Activated CD4-positive, alpha-beta T cell treated with anti-CD3 and anti-CD28 coated beads, Interleukin-2, amount 50 U/mL, for 48 hours (primary cell): ENCODE results near the gene PKMYT1.

Experiments used
- DNase-seq, 2 experiments: peaks; one replicate each; pipeline ENCODE4 v3.0.0-alpha.2; 2020

The PKMYT1 gene

DNA sequence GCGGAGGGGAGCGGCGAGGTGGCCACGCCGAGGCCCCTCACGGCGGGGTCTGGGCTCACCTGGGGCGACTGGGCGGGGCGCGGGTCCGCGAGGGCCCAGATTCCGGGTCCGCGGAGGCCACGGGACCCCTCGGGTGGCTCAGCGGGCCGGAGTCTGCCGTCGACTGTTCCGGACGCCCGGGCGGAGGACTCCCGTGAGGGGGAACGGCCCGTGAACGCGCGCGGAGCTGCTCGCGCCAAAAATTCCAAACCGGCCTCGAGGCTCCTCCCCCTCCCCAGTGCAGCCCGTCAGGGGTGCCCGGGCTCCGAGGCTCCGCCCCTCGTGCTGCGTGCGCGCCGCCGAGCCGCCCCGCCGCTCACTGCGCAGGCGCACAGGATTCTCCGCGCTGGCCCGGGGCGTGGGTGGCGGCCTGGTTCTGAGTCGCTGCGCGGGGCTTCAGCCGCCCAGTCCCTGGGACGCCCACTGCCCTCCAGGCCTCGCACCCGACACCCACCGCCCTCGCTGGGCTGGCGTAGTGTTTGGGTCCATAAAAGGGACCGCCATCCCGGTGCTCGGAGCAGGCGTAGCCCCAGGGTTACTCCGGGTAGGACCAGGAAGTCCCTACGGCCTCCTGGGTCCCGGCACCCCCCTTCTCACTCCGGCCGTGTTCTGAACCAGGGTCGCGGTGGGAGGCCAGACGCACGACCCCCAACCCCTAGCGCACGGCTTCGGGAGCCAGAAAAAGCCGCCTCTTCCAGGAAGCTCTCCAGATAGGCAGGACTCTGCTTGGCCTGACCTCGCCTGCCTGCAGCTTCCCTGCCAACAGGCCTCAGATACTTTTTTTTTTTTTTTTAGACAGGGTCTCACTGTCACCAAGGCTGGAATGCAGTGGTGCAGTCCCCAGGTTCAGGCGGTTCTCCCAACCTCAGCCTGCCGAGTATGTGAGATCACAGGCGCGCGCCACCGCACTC is at the start of gene PKMYT1:
Gene PKMYT1, minus strand, starts transcription at position 220 of the 950 bp plus-strand sequence. CDS start 789 bp downstream, outside the sequence.
- peak; percentile 95 to 96 for DNase-seq

DNA sequence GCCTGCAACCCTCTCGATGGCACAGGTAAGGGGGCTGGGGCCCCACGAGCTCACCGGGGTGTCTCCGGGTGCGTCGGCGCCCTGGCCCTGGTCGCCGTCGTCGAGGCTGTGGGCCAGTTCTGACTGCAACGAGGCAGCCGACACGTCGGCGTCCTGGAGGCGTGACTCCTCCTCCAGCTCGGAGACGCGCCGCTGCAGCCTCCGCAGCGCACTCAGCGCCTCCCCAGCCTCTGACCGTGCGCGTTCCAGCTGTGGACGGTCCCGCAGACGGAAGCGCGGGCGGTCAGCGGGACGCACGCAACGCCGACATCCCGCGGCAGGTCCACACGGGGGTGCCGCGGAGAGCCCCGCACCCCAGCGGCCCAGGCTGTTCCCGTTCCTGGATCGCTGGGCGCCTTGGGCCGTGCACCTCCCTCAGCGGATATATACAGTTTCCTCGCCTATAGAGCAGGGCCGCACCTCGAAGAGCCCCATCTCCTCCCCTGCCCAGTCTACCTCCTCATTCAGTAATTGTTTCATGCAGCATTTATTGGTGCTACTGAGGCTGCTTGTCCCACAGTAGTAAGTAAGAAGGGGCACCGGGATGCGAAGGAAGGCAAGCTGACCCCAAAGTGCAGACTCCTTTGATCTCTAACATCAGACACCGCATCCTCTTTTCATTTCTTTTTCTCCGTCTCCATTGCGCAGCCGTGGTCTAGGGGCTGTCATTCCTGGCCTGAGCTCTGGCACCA is 49.4 kb upstream of the PKMYT1 start:
- peak; percentile 66 to 72 for DNase-seq

DNA sequence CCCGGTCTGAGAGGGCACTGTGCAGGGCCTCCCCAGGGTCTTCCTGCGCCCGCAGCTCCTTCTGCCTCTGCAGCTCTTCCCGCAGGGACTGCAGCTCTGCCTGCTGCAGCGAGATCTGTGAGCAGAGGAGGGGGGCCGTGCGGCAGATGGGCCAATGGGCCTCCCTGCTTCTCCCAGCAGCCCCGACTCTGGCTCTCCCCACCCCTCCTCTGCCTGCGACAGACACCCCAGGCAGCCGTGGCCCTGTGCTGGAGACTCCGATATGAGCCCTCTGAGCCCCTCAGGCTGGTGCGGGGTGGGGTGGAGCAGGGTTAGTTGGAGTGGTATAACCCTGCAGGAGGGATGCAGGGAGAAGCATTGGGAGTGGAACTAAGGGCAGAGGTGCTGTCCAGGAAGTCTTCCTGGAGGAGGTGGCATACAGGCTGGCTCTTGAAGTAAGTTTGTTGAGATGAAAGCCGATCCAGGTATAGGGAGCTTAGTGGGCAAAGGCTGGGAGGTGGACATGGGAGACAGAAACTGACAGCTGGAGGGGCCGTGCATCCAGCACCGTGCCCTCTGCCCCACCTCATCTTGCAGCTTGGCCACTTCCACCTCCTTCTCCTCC is 48.6 kb upstream of the PKMYT1 start:
- DNase-seq = no peak

- DNase-seq = peak; percentile 91 to 92
These were observed 47.9 kb upstream of the PKMYT1 start for GRCh38 chr16:3027983-3028715.

GRCh38 chr16:3027489-3027795 is 47.2 kb upstream of the PKMYT1 start:
- no peak for DNase-seq

GRCh38 chr16:3026609-3027488 is 46.6 kb upstream of the PKMYT1 start:
- DNase-seq = no peak

DNA sequence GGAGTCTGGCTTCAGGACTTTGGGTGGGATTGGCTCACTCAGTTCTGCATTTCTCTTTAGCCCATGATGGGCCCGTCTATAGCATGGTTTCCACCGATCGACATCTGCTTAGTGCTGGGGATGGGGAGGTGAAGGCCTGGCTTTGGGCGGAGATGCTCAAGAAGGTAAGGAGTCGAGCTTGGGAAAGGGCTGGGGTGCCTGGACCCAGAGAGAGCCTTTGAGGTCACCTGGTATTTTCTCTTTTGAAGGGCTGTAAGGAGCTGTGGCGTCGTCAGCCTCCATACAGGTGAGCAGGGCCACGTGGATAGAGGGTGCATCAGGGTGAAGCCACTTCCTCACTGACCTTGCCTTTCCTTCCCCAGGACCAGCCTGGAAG is 45.7 kb upstream of the PKMYT1 start:
- DNase-seq = no peak

DNA sequence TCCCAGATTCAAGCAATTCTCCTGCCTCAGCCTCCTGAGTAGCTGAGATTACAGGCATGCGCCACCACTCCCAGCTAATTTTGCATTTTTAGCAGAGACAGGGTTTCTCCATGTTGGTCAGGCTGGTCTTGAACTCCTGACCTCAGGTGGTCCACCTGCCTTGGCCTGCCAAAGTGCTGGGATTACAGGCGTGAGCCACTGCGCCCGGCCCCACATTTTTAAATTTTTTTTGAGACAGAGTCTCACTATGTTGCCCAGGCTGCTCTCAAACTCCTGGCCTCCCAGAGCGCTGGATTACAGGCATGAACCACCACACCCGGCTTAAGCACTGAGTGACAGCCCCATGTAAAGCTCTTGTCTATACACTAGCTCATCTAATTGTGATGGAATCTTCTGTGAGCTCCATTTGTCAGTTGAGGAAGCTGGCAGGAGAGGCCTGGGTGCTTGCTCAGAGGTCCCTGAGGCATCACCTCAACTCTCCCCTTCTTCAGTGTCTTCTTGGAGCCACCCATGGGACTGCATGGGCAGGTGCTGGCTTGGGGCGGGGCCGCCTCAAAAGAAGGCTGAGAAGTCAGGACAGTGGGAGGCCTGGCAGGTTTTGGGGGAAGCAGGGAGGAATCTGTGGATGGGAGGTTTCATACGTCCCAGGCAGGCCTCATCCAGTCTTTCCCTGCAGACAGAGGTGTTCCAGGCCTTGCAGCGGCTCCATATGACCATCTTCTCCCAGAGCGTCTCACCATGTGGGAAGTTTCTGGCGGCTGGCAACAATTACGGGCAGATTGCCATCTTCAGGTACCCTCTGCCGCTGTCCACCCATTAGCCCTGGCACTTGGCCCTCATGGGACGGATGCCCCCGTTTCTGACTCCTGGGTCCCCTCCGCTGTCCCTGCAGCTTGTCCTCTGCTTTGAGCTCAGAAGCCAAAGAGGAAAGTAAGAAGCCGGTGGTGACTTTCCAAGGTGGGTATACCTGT is 45.1 kb upstream of the PKMYT1 start:
- DNase-seq = no peak

GRCh38 chr16:3023669-3024478 is 43.6 kb upstream of the PKMYT1 start, which contains the start of the genes HCFC1R1 and THOC6:
TSS of gene HCFC1R1 (minus strand) at chr16:3023942. CDS start at chr16:3023941, 1 bp downstream.
TSS of gene THOC6 (plus strand) at chr16:3024035. CDS start at chr16:3024327, 292 bp downstream.
- peak; percentile 97 to 98 for DNase-seq

DNA sequence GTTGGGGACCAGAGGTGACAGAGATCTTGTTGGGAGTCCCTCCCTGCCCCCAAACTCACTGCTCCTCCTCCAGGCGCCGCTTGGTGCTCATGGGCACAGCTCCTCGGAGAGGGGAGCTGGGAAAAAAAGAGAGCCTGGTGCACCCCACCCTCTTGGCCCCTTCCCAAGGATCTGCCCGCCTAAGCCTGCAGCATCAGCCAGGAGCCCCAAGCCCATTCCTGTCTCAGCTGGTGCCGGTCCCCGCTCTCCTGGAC is 43.1 kb upstream of the PKMYT1 start:
- DNase-seq = peak in 1 of 2 experiments; percentile 50

DNA sequence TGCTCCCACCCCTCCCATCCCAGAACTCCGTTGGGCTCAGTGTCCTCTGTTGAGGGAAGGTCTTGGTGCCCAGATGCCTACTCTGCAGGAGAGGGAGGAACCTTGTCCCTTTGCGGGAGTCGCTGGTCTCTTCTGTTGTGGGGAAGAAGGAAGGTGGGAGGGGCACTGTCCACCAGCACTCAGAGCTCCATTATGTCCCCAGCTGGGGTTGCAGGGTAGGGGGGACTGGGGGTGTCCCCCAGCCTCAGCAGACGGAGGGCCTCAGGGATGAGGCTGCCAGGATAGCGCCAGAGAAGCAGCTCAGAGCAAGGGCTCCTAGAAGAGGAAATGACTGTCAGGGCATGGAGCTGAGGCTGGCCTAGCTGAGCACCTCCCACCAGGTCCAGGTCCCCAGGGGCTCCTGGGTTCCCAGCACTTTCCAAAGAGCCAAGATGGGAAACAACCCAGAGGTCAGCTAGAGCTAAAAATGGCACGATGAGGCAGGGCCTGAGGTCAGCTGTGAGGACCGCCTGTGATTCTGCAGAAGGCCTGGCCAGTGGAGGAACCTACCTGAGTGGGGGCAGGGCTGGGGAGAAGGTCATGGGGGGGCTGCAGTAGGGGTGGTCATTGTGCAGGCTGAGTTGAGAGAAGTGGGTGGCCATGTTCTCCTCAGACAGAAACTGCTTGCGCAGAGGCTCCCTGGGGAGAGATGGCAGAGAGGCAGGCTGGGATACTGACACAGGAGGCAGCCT is 42.6 kb upstream of the PKMYT1 start:
- DNase-seq = peak in 1 of 2 experiments; percentile 39

GRCh38 chr16:3022208-3022683 is 42.0 kb upstream of the PKMYT1 start:
- peak; percentile 93 to 95 for DNase-seq

- peak; percentile 87 to 90 for DNase-seq
These were observed 41.4 kb upstream of the PKMYT1 start for GRCh38 chr16:3021449-3022207.

- DNase-seq = peak; percentile 51 to 62
These were observed 40.6 kb upstream of the PKMYT1 start for GRCh38 chr16:3020604-3021448.

DNA sequence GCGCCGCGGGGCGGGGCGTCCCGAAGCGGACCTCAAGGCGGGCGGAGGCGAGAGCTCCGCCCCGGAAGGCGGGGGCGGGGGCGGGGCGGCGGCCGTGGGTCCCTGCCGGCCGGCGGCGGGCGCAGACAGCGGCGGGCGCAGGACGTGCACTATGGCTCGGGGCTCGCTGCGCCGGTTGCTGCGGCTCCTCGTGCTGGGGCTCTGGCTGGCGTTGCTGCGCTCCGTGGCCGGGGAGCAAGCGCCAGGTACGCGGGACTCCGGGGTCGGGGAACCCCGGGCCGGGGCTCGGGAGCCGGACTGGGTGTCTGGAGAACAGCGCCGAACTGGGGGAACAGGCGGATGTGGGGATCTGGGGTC is 40.0 kb upstream of the PKMYT1 start, which contains the start of gene TNFRSF12A:
Gene TNFRSF12A, plus strand, starts transcription at position 122 of the 357 bp plus-strand sequence. Its CDS starts 30 bp downstream, at position 152.
- DNase-seq = peak; percentile 74 to 76

DNA sequence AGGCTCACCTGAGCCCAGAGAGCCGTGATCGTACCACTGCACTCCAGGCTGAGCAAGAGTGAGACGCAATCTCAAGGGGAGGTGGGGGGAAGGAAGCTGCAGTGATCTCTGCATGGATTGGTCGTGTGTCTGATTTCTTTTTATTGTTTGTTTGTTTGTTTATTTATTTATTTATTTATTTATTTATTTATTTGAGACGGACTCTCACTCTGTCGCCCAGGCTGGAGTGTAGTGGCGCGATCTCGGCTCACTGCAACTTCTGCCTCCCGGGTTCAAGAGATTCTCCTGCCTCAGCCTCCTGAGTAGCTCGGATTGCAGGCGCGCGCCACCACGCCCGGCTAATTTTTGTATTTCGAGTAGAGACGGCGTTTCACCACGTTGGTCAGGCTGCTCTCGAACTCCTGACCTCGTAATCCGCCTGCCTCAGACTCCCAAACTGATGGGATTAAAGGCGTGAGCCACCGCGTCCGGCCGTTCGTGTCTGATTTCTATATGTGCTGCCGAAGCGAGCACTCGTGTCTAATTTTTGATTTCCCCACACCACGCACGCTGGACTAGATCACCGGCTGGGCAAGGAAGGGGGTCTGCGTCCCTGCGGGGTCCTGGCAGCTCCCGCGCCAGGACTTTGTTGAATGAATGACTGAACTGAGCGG is 39.5 kb upstream of the PKMYT1 start:
- DNase-seq = no peak
